ENCODE results near the gene ZDHHC17.

The ZDHHC17 gene

DNA sequence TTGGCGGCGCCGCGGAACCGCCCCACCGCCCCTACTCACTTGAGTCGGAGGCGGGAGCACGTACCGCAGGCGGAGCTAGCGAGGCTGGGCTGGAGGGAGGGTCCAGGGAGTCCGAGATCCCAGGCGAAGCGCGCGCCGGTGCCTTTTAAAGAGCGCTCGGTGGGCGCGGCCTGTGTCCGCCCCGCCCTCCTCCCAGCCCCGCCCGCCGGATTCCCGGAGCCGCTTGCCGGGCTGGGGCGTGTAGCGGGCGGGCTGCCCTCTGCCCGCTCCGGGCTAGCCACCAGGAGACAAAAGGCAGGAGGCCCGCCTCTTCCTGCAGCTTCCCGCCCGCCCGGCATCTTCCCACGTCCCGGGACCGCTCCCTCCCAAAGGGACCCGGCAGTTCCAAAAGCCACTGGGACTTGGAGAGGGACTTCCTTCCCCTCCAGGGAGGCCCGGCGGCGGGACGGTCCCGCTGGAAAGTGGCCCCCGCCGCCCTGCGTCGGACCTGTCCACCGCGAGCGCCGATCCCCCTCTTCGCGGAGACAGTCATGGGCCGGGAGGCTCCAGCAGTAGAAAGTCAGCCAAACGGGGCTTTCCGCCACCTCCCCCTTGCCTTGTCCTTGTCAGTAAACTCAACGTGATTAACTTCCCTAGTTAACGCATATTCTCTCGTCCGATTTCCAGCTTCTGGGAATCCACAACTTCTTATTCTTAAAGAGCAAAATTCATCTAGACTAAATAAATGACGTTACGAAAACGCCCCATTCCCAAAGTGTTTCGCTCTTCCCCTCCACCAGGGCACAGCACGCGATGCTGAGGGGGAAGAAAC is 115.2 kb downstream of the ZDHHC17 start, which contains the start of gene CSRP2:
Gene CSRP2 (minus strand): TSS at position 121 of the 811 bp plus-strand sequence. CDS start 12,759 bp downstream, outside the sequence.
- DNase-seq (ENCODE audit: low read depth) = peak; percentile 22

DNA sequence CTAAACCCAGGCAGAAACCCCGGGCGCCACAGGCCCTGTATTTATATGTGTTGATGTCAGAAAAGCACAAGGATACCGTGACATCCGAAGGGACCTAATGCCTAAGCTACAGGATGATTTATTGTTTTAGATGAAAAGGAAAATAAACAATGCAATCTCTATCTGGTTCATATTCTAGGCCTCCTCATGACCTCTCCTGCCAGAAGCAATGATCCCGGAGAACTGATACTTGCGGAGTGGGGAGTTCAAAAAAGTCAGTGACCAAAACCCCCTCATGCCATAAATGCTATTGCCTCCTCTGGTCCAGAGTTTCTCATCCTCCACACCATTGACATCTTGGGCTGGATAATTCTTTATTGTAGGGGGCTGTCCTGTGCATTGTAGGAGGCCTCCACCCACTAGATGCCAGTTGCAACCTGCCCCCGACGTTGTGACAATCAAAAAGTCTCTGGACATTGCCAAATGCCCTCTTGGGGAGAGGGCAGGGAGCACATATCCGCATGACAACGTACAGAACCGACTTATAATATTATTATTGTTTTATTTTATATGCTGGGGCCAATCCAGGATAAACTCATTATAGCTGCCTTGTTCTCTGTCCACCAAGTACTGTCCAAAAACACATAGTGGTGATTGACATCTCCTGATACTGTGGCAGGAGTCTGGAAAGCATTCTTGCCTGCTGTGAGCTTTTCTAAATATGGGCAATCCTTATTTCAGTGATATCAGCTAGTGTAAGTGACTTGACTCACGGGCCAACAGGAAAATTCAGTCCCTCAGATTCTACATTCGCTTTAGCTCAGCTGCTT is 116.0 kb downstream of the ZDHHC17 start:
- no peak for DNase-seq (ENCODE audit: low read depth)

- no peak for DNase-seq (ENCODE audit: low read depth)
These were observed 116.7 kb downstream of the ZDHHC17 start for GRCh38 chr12:76880519-76881023.

DNA sequence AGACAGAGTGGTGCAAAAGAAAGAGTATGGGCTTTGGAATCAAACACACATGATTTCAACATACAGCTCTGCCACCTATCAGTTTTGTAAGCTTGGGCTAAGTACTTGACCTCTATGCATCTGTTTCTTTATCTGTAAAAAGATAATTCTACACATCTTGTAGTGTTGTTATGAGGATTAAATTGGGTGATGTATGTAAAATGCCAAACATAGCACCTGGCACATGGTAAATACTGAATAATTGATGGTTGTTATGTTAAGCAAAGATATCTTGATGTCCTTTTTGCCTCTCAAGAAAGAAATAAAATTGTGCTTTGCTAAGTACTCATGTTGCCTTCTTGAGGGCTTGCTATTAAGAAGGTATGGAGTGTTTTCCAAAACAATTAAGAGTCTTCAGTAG is 117.2 kb downstream of the ZDHHC17 start:
- no peak for DNase-seq (ENCODE audit: low read depth)

DNA sequence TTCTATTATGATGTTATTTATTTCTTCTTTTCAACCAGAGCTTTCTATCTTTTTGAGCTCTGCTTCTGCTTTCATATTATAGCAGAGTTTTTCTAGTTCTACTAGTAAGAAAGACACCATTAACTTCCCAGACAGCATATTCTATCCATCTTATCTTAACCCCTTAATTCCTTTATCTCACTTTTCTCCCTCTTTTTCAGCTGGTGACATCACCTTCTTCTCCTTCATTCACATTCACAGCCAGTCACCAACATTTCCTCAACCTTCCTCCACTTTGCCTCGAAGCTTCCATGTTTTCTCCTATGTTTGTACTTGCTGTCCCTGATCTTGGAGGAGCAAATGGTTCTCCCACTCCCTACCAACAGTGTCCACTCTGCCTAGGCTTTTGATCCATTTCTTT is 118.5 kb downstream of the ZDHHC17 start:
- DNase-seq (ENCODE audit: low read depth) = no peak

GRCh38 chr12:76883151-76883550 is 119.2 kb downstream of the ZDHHC17 start:
- no peak for DNase-seq (ENCODE audit: low read depth)

- no peak for DNase-seq (ENCODE audit: low read depth)
These were observed 119.9 kb downstream of the ZDHHC17 start for GRCh38 chr12:76883811-76884210.

GRCh38 chr12:76888775-76889174 is 124.9 kb downstream of the ZDHHC17 start:
- no peak for DNase-seq (ENCODE audit: low read depth)

GRCh38 chr12:76890151-76891143 is 126.5 kb downstream of the ZDHHC17 start:
- DNase-seq (ENCODE audit: low read depth) = peak; percentile 30

DNA sequence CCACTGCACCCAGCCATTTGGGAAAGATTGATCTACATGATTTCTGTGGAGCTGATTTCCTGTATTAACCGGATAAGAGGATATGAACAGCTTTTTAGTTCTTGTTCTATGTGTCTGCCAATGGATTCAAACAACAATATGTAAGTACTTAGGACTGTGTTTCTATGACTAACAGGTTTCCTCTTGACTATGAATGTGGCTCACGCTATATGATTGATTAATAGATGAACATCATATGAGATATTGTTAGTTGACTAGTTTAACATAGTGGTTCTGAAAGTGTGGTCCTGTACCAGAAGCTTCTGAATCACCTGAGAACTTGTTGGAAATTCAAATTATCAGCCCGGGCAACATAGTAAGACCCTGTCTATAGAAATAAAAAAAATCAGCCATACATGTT is 127.7 kb downstream of the ZDHHC17 start:
- DNase-seq (ENCODE audit: low read depth) = no peak

- no peak for DNase-seq (ENCODE audit: low read depth)
These were observed 131.9 kb downstream of the ZDHHC17 start for GRCh38 chr12:76895796-76896195.

- no peak for DNase-seq (ENCODE audit: low read depth)
These were observed 132.4 kb downstream of the ZDHHC17 start for GRCh38 chr12:76896274-76896673.

DNA sequence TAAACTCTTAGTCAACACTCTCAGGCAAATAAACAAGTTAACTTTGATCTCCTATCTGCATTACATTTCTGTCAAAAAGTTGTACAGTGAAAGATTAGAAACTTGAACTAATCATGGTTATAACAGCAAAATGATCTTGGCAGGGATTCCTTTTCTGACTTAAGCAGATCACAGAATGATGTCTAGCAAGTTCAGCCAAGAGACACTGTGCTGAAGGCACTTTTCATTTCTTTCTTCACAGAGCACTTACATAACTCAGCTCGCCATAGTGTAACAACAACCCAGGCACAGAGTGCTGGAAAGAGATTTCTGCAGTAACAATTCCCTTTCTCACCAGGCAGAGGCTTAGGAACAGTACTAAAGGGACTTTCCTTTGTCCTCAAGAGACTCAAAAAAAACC is 134.5 kb downstream of the ZDHHC17 start:
- DNase-seq (ENCODE audit: low read depth) = no peak

- no peak for DNase-seq (ENCODE audit: low read depth)
These were observed 135.6 kb downstream of the ZDHHC17 start for GRCh38 chr12:76899522-76899921.

- no peak for DNase-seq (ENCODE audit: low read depth)
These were observed 137.9 kb downstream of the ZDHHC17 start for GRCh38 chr12:76901628-76902380.
